GM12865 (cell line): ENCODE data around the gene DACH2.
A peak's percentile ranks its signal among the peaks of the same experiment; 100 is the strongest.

ENCODE experiments used
- DNase-seq: peaks from one replicate; pipeline ENCODE4 v3.0.0; 2010; ENCODE audit warnings: low read depth
- H3K4me3 ChIP-seq: 2 replicates; pipeline ENCODE4 v1.5.1; 2011; ENCODE audit warnings: mild to moderate bottlenecking, low read depth, low read length, control low read depth
- CTCF ChIP-seq: IDR thresholded peaks from 2 replicates; pipeline ENCODE4 v1.5.1; 2011; ENCODE audit warnings: low read length, control low read depth, low read depth, inconsistent platforms; ENCODE audit not compliant: insufficient read depth; ENCODE audit errors: missing control alignments

DACH2 gene

GRCh38 chrX:86696951-86697350, 548.7 kb downstream of the DACH2 start:
- no peak overlapping the region for H3K4me3 ChIP-seq
- DNase-seq: no peak
- no peak for TF ChIP-seq CTCF

GRCh38 chrX:86711531-86712180, 563.4 kb downstream of the DACH2 start:
- no peak for TF ChIP-seq CTCF
- no peak for DNase-seq
- no peak overlapping the region for H3K4me3 ChIP-seq

- no peak for TF ChIP-seq CTCF
- DNase-seq: no peak
- H3K4me3 ChIP-seq: no peak overlapping the region
These were observed 566.2 kb downstream of the DACH2 start for GRCh38 chrX:86714441-86714840.

- TF ChIP-seq CTCF: no peak
- no peak overlapping the region for H3K4me3 ChIP-seq
- DNase-seq: no peak
These were observed 576.0 kb downstream of the DACH2 start for GRCh38 chrX:86724277-86724676.

- TF ChIP-seq CTCF: no peak
- DNase-seq: no peak
- H3K4me3 ChIP-seq: no peak overlapping the region
These were observed 598.8 kb downstream of the DACH2 start for GRCh38 chrX:86747091-86747490.

GRCh38 chrX:86805241-86805640, 657.0 kb downstream of the DACH2 start:
- no peak for TF ChIP-seq CTCF

GRCh38 chrX:86806786-86807185, 658.5 kb downstream of the DACH2 start:
- no peak overlapping the region for H3K4me3 ChIP-seq
- DNase-seq: peak; percentile 1
- TF ChIP-seq CTCF: peak; percentile 21

More at GRCh38 chrX:86805241-86805640, 657.0 kb downstream of the DACH2 start:
- no peak for DNase-seq
- no peak overlapping the region for H3K4me3 ChIP-seq
